Loucy (cell line): ENCODE data around the gene DKK3.

Experiments used
- H2AFZ ChIP-seq: fragments of 200-600 bp; sonication (generic); 2 replicates; pipeline ENCODE4 v1.6.0; 2016; ENCODE audit warnings: antibody characterized with exemption, mild to moderate bottlenecking, low read length, moderate library complexity
- H3F3A ChIP-seq: fragments of 200-600 bp; 2 replicates; pipeline ENCODE4 v1.6.0; 2016; ENCODE audit warnings: antibody characterized with exemption, low read depth, mild to moderate bottlenecking
- H3K27me3 ChIP-seq: fragments of 200-600 bp; sonication (generic); 2 replicates; pipeline ENCODE4 v1.6.1; 2014; ENCODE audit warnings: low read length, mild to moderate bottlenecking; ENCODE audit not compliant: insufficient read depth, poor library complexity, severe bottlenecking
- H3K36me3 ChIP-seq: fragments of 200-600 bp; sonication (generic); 2 replicates; pipeline ENCODE4 v1.6.1; 2016; ENCODE audit warnings: low read length; ENCODE audit not compliant: insufficient read depth
- H3K4me1 ChIP-seq: fragments of 200-600 bp; sonication (generic); 2 replicates; pipeline ENCODE4 v1.5.1; 2014; ENCODE audit warnings: low read length, mild to moderate bottlenecking; ENCODE audit not compliant: insufficient read depth, poor library complexity, severe bottlenecking
- H3K4me2 ChIP-seq: fragments of 200-600 bp; sonication (generic); 2 replicates; pipeline ENCODE4 v1.6.0; 2014; ENCODE audit warnings: antibody characterized with exemption, low read length, low read depth, mild to moderate bottlenecking; ENCODE audit not compliant: poor library complexity, severe bottlenecking
- H3K4me3 ChIP-seq: fragments of 200-600 bp; sonication (generic); 2 replicates; pipeline ENCODE4 v1.5.1; 2014; ENCODE audit warnings: low read length, mild to moderate bottlenecking, mixed read lengths; ENCODE audit not compliant: poor library complexity, severe bottlenecking
- H3K79me2 ChIP-seq: fragments of 200-600 bp; sonication (generic); 2 replicates; pipeline ENCODE4 v1.6.1; 2014; ENCODE audit warnings: low read length; ENCODE audit not compliant: insufficient read depth
- H3K9ac ChIP-seq: fragments of 200-600 bp; sonication (generic); 2 replicates; pipeline ENCODE4 v1.6.0; 2014; ENCODE audit warnings: mild to moderate bottlenecking, low read depth, low read length, moderate library complexity; ENCODE audit not compliant: poor library complexity, severe bottlenecking
- H3K9me2 ChIP-seq: fragments of 200-600 bp; sonication (generic); replicated peaks from 2 replicates; pipeline ENCODE4 v1.6.1; 2016; ENCODE audit warnings: low read depth, low read length, mixed read lengths
- H3K9me3 ChIP-seq: fragments of 200-600 bp; sonication (generic); 2 replicates; pipeline ENCODE4 v1.6.1; 2014; ENCODE audit warnings: mild to moderate bottlenecking, antibody characterized with exemption, low read length, low read depth; ENCODE audit not compliant: insufficient read depth
- H4K20me1 ChIP-seq: fragments of 200-600 bp; sonication (generic); 2 replicates; pipeline ENCODE4 v1.6.0; 2014; ENCODE audit warnings: antibody characterized with exemption, low read length, mild to moderate bottlenecking; ENCODE audit not compliant: insufficient read depth, poor library complexity, severe bottlenecking
- EZH2phosphoT487 ChIP-seq: fragments of 200-600 bp; IDR thresholded peaks from 2 replicates; pipeline ENCODE4 v1.6.1; 2018; ENCODE audit warnings: antibody characterized with exemption, mild to moderate bottlenecking, moderate library complexity, borderline replicate concordance
- TF ChIP-seq, protein P1 (sequence below): fragments of 200-600 bp; sonication (generic); conservative IDR thresholded peaks from 2 replicates; pipeline ENCODE4 v1.5.1; 2014; ENCODE audit warnings: mild to moderate bottlenecking, antibody characterized with exemption, low read length

The DKK3 gene

DNA sequence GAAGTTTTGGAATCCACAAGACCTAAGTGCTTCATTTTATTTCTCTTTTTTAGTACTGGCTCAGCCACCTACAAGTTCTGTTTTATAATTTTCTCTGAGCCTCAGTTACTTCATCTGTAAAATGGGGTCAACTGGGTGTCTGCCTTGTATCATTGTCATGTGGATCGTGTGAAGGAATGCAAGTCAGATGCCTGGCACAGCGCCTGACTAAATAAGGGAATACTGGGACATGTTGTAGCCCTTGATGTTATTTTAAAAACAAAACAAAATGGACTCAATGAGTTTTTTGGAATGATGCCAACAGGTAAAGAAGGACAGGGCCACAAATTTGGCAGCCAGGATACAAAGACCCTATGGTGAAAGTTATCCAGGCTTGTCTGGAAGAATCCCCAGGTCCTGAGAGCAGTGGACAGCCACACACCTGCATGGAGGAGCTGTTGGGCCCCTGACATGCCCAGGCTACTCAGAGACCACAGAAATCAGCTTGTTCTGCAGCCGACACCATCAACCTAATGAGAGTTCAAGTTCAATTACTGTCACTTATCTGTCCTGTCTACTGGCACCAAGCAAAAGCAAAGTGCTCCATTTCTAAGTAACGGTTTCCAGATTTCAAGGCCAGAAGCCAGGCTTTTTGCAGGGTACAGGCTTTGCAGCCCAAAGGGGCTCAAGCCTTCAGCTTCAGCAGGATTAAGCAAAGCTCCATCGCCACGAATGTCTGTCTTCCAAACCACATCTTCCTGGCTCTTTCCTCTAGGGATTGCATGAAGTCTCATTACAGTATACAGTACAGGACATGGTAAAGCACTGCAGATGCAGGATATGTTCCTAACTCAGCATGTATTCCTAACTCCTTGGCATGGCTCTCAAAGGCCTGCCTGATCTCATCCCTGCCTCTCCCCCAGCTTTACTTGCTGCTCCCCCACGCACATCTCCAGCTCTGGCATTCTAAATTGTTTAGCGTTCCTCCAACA is 18.4 kb downstream of the DKK3 start:
- Histone ChIP-seq H3K79me2 (no peaks in the 10 kb centered on the region), H4K20me1 (no peaks in the 10 kb centered on the region), H3K4me2 (no peak overlapping the region), H3F3A (no peaks in the 10 kb centered on the region), H3K9me3 (no peaks in the 10 kb centered on the region), H3K9ac (no peak overlapping the region), H3K36me3 (no peaks in the 10 kb centered on the region), H3K27me3 (no peaks in the 10 kb centered on the region), H3K9me2 (no peaks in the 10 kb centered on the region), H2AFZ (no peak overlapping the region), H3K4me3 (no peak overlapping the region), H3K4me1 (no peaks in the 10 kb centered on the region)
- no peak for TF ChIP-seq EZH2phosphoT487
- TF ChIP-seq, protein P1, sequence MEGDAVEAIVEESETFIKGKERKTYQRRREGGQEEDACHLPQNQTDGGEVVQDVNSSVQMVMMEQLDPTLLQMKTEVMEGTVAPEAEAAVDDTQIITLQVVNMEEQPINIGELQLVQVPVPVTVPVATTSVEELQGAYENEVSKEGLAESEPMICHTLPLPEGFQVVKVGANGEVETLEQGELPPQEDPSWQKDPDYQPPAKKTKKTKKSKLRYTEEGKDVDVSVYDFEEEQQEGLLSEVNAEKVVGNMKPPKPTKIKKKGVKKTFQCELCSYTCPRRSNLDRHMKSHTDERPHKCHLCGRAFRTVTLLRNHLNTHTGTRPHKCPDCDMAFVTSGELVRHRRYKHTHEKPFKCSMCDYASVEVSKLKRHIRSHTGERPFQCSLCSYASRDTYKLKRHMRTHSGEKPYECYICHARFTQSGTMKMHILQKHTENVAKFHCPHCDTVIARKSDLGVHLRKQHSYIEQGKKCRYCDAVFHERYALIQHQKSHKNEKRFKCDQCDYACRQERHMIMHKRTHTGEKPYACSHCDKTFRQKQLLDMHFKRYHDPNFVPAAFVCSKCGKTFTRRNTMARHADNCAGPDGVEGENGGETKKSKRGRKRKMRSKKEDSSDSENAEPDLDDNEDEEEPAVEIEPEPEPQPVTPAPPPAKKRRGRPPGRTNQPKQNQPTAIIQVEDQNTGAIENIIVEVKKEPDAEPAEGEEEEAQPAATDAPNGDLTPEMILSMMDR = no peak

DNA sequence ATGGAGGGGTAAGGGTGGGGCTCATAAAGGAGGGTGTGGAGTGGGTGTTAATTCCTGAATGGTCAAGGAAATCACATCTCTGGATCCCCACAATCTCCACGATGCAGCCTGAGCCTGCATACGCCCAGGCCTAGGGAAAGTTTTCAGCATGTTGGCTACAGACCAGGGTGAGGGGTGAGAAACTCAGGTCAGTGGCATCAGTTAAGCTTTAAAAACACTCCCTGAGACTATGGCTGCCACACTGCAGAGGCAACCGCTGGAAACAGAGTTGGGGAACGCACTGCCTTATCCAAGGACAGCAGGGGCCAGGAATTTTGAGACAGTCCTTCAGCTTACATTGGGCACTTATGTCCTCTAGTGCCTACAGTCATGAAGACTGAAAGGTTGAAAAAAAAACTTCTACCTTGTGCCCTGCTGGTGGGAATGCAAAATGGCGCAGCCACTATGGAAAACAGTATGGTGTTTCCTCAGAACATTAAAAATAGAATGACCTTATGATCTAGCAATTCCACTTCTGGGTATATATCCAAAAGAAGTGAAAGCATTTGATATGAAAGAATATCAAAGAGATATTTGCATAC is 19.7 kb downstream of the DKK3 start:
- no peaks in the 10 kb centered on the region for H3K27me3 ChIP-seq
- no peak overlapping the region for H3K4me3 ChIP-seq
- H3K9me2 ChIP-seq = no peaks in the 10 kb centered on the region
- H3K4me2 ChIP-seq = no peak overlapping the region
- no peaks in the 10 kb centered on the region for H4K20me1 ChIP-seq
- no peaks in the 10 kb centered on the region for H3F3A ChIP-seq
- no peaks in the 10 kb centered on the region for H3K79me2 ChIP-seq
- no peak overlapping the region for H3K9ac ChIP-seq
- no peaks in the 10 kb centered on the region for H3K4me1 ChIP-seq
- H3K36me3 ChIP-seq = no peaks in the 10 kb centered on the region
- no peaks in the 10 kb centered on the region for H3K9me3 ChIP-seq
- TF ChIP-seq, protein P1 = no peak
- TF ChIP-seq EZH2phosphoT487 = no peak
- no peak overlapping the region for H2AFZ ChIP-seq

DNA sequence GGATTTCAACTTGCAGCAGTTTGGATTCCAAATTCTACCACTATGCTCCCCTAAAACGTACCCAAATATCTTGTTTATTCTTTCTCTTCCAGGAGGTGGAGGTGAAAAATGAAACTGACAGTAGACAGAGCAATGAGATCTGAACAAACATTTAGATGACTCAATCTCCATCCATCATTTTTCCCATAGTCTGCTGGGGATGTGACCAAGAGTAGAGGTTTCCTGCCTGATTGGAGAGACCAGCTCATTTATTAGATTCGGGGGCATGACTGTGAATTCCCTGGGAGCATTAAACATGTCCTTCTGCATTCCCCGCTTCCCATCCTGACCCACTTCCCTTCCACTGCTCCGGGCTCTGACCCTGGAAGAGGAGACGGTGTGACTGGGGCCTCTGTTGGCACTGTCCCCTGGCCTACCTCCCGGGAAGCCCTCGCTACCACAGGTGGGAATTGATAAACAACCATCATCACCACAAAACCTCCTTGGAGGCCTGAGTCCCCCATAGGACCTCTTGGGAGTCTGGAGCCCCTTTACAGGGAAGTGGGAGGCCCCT is 20.3 kb downstream of the DKK3 start:
- TF ChIP-seq, protein P1 = no peak
- TF ChIP-seq EZH2phosphoT487 = no peak
- no peak overlapping the region for H3K4me3 ChIP-seq
- H2AFZ ChIP-seq = peak overlapping the region; percentile 71
- H3F3A ChIP-seq = no peaks in the 10 kb centered on the region
- no peaks in the 10 kb centered on the region for H3K4me1 ChIP-seq
- no peaks in the 10 kb centered on the region for H3K27me3 ChIP-seq
- H4K20me1 ChIP-seq = no peaks in the 10 kb centered on the region
- no peak overlapping the region for H3K9ac ChIP-seq
- H3K9me2 ChIP-seq = no peaks in the 10 kb centered on the region
- H3K79me2 ChIP-seq = no peaks in the 10 kb centered on the region
- H3K9me3 ChIP-seq = no peaks in the 10 kb centered on the region
- H3K36me3 ChIP-seq = no peaks in the 10 kb centered on the region
- H3K4me2 ChIP-seq = no peak overlapping the region
